HG02610 (cell line): ENCODE data around the gene RNPEPL1.
"Not testable (repeated sequence)": the region's sequence is repeated elsewhere in the genome, so short reads cannot be mapped to it uniquely, and the experiment has no call there.

ENCODE experiments used
- ATAC-seq: cut with Tn5 transposase; IDR thresholded peaks from one replicate; pipeline ENCODE4 v1.9.1; 2021; ENCODE audit warnings: mild to moderate bottlenecking, moderate library complexity; ENCODE audit not compliant: unreplicated experiment

RNPEPL1 gene

GRCh38 chr2:240603081-240603835 is 35.0 kb downstream of the RNPEPL1 start:
- ATAC-seq = no peak

- no peak for ATAC-seq
These were observed 35.6 kb downstream of the RNPEPL1 start for GRCh38 chr2:240603846-240604245.

- no peak for ATAC-seq
These were observed 36.1 kb downstream of the RNPEPL1 start for GRCh38 chr2:240604291-240604938.

- no peak for ATAC-seq
These were observed 36.8 kb downstream of the RNPEPL1 start for GRCh38 chr2:240604939-240605716.

- no peak for ATAC-seq
These were observed 37.8 kb downstream of the RNPEPL1 start for GRCh38 chr2:240605867-240606743.

GRCh38 chr2:240611601-240612210 is 43.4 kb downstream of the RNPEPL1 start:
- no peak for ATAC-seq

GRCh38 chr2:240613781-240614180 is 45.5 kb downstream of the RNPEPL1 start:
- ATAC-seq = no peak

GRCh38 chr2:240614391-240614790 is 46.1 kb downstream of the RNPEPL1 start:
- ATAC-seq = no peak

GRCh38 chr2:240615396-240615795 is 47.1 kb downstream of the RNPEPL1 start:
- ATAC-seq = no peak

GRCh38 chr2:240615820-240616547 is 47.7 kb downstream of the RNPEPL1 start:
- ATAC-seq = no peak

- ATAC-seq = not testable (repeated sequence)
These were observed 48.8 kb downstream of the RNPEPL1 start for GRCh38 chr2:240616860-240617666.

GRCh38 chr2:240618776-240619175 is 50.5 kb downstream of the RNPEPL1 start:
- no peak for ATAC-seq

GRCh38 chr2:240619506-240620148 is 51.3 kb downstream of the RNPEPL1 start:
- ATAC-seq = no peak

GRCh38 chr2:240620149-240620731 is 52.0 kb downstream of the RNPEPL1 start:
- no peak for ATAC-seq

- ATAC-seq = no peak
These were observed 52.6 kb downstream of the RNPEPL1 start for GRCh38 chr2:240620859-240621258.

- ATAC-seq = no peak
These were observed 53.8 kb downstream of the RNPEPL1 start for GRCh38 chr2:240622060-240622411.

GRCh38 chr2:240622531-240623235 is 54.4 kb downstream of the RNPEPL1 start:
- no peak for ATAC-seq
